ENCODE results near the gene GPD1.

DNA sequence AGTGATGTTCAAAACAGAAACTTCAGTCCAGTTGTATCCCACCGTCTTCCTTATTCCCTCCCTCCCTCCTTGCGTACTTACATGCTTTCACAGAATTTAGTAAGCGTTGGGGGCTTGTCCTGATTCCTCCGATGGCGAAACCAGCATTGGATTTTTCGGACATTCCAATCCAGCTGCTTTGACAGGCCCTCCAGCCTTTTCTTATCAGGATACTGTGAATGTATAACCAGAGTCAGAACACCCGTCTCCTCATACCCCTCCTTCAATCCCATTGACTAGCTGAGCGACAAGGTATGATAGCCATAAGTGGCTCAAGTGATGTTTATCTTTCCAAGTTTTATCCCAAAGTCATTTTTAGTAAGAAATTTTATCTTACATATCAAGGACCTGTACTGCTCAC is 39.2 kb downstream of the GPD1 start:
- TF ChIP-seq, protein P1, sequence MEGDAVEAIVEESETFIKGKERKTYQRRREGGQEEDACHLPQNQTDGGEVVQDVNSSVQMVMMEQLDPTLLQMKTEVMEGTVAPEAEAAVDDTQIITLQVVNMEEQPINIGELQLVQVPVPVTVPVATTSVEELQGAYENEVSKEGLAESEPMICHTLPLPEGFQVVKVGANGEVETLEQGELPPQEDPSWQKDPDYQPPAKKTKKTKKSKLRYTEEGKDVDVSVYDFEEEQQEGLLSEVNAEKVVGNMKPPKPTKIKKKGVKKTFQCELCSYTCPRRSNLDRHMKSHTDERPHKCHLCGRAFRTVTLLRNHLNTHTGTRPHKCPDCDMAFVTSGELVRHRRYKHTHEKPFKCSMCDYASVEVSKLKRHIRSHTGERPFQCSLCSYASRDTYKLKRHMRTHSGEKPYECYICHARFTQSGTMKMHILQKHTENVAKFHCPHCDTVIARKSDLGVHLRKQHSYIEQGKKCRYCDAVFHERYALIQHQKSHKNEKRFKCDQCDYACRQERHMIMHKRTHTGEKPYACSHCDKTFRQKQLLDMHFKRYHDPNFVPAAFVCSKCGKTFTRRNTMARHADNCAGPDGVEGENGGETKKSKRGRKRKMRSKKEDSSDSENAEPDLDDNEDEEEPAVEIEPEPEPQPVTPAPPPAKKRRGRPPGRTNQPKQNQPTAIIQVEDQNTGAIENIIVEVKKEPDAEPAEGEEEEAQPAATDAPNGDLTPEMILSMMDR (IDR thresholded peaks at IDR 0.05; ENCODE audit: low read length), result no peak
- TF ChIP-seq EZH2 (IDR thresholded peaks at IDR 0.05; ENCODE audit: borderline replicate concordance, low read length), result no peak
